HG02973 (cell line): ENCODE measurements around the gene BICC1.
"Not testable (repeated sequence)": the region's sequence is repeated elsewhere in the genome, so short reads cannot be mapped to it uniquely, and the experiment has no call there.

ENCODE experiments used
- ATAC-seq: cut with Tn5 transposase; IDR thresholded peaks from one replicate; pipeline ENCODE4 v1.9.1; 2021; ENCODE audit warnings: moderate library complexity; ENCODE audit not compliant: unreplicated experiment

BICC1 gene

DNA sequence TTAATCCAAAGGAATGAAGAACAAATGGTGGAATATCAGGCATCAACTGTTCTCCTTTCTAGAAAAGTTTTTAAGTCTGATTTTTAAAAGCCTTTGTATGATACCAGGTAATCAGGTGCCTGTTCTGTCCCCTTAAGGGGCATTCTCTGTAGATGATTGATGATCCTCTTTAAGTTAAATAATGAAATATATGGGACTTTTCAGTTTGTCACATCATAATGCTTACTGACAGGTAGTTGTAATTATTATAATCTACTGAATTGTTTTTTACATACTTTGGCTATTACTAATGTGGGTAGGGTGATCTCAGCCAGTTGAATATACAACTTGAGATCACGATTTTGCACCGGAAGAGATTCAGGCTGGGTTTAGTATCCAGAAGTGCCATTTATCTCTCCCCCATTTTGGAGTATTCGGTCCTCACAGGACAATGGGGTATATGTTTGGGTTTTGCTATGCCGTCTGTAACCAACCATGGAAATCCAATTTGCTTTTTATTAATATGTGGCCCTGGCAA is 330.2 kb downstream of the BICC1 start:
- ATAC-seq, result no peak

DNA sequence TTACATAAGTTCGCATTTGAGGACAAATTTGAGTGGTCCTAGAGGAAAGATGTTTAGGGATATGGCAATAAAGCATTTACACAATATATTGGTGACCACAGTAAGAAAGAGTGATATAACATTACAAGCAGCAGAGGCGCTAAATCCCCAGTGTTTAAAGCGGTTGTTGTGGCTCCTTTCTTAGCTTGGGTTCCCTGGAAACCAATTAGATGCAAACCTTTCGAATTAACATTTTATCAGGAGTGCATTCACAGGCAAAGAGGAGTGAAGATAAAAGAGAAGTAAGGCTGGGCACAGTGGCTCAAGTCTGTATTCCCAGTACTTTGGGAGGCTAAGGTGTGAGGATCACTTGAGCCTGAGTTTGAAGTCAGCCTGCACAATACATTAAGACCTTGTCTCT is 331.1 kb downstream of the BICC1 start:
- ATAC-seq, result no peak

DNA sequence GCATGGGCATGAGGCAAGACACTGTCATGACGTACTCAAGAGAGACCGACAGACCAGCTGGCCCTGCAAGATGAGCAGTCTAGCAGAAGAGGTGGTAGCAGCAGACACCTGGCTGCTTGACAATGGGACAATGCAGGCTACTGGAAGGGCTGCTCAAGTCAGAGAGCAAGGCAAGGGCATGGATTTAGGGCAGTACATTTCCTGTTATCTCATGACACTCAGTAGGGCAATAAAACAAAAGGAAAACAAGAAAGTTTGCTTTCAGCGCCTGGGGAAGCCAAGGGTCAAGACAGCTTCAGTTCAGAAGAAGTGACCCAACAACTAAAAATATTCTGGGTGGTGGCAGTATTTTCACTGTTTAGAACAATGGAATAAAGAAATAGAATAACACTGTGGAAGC is 332.0 kb downstream of the BICC1 start:
- no peak for ATAC-seq

DNA sequence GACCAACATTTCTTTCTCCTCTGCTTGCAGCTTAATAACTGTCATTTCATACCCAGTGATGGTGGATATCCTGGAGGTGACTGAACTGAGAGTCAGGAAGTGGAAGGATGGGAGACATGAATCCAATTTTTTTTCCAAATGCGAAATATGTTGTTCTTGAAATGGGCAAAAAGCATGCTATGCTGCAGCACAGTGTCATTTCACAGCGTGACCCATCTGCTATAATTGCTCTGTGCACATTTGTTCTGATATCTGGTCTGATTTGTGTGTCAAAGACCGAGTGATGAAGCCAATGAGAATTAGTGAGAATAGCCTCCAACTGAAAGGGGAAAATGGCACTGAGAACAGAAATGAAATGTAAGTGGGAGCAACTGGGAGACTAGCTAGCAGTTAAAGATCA is 334.2 kb downstream of the BICC1 start:
- no peak for ATAC-seq

DNA sequence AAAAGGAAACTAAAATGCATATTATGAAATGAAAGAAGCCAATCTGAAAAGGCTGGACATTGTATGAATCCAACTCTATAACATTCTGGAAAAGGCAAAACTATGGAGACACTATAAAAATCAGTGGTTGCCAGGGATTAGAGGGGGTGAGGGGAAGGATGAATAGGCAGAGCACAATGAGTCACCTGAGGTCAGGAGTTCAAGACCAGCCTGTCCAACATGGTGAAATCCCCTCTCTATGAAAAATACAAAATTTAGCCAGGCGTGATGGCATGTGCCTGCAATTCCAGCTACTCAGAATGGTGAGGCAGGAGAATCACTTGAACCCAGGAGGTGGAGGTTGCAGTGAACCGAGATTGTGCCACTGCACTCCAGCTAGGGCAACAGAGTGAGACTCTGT is 338.9 kb downstream of the BICC1 start:
- ATAC-seq, result no peak

DNA sequence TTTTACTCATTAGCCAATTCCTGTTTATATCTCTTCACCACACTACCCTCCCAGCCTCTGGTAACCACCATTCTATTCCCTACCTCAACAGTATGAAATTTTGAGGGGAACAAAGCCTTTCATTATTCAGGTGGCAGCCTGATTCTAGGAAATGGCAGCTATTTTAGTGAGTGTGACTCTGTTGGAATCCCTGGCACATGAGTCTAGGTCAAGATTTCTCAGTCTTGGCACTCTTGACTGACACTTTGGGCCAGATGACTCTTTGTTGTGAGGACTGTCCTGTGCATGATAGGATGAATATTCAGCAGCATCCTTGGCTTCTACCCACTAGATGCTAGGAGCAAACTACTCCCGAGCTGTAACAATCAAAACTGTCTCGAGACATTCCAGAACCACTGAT is 341.0 kb downstream of the BICC1 start:
- ATAC-seq, result no peak

DNA sequence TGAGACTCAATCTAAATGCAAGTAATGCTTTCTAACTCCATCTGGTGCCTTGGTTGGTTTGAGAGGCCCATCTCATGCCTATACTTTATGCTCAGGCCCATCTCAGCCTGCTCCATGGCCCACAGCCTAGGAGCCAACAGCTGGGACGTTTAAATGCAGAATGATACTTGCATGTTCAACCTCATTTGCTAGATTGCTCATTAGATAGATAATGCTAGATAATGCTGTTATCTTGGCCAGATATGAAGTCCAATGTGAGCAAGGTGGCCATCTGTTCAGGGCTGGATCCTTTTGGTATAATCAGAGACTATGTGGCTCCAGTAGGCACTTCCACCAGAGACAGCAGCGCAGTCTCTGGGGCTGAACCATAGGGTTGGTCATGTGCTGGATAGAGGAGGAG is 342.1 kb downstream of the BICC1 start:
- no peak for ATAC-seq

DNA sequence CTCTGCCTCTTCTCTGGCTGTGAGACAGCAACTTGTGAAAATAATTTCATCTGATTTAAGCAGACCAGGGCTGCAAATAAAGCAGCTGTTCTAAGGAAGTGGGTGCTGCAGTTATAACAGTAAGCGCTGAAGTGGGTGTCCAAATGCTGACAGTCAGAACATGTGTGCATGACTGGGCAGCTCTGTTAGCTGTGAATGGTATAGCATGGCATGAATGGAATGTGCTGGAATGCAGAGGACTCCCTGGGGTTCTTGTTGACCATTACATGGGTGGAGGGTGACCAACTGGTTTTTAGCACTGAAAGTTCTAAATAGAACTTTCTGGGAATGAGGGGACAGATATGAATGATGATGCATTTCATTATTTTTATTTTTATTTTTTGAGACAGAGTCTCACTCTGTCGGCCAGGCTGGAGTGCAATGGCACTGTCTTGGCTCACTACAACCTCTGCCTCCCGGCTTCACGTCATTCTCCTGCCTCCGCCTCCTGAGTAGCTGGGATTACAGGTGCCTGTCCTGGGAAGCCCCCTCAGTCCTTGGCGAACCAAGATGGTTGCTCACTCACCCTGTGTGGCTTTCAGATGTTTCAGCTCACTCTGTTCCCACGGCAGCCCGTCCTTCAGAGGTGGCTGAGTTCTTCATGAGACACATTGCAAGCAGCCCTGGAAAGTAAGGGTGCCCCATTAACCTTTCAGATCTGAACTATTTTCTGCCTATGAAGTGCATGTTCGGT is 344.0 kb downstream of the BICC1 start:
- ATAC-seq, result no peak

DNA sequence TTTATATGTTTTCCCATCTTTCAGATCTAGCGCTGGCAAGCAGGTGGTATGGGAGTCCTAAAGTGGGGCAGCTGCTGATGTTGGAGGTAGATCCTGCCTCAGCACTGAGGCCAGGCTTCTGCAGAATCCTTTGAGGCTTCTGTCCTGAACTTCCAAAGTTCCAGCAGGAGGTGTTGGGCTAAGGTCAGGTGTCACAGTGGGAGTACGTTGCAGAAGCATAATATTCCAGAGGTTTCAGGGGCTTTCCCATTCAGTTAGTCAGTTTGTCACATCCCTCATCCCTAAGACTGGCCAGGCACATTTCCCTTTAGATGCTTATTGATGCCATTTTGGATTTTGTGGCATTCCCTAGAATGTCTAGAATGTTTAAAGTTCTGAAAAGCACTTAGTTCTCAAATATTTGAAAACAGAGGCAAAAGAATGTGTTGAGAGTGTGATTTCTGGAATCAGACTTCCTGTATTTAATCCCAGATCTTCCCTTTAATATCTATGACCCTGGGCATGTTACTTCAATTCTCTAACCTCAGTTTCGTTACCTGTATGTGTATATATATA is 344.7 kb downstream of the BICC1 start:
- ATAC-seq, result no peak

DNA sequence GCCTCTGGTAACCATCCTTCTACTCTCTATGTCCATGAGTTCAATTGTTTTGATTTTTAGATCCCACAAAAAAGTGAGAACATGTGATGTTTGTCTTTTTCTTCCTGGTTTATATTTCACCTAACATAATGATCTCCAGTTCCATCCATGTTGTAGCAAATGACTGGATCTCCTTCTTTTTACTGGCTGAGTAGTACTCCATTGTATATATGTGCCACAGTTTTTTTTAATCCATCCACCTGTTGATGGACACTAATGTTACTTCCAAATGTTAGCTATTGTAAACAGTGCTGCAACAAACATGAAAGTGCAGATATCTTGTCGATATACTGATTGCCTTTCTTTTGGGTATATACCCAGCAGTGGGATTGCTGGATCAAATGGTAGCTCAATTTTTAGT is 345.5 kb downstream of the BICC1 start:
- ATAC-seq, result not testable (repeated sequence)

DNA sequence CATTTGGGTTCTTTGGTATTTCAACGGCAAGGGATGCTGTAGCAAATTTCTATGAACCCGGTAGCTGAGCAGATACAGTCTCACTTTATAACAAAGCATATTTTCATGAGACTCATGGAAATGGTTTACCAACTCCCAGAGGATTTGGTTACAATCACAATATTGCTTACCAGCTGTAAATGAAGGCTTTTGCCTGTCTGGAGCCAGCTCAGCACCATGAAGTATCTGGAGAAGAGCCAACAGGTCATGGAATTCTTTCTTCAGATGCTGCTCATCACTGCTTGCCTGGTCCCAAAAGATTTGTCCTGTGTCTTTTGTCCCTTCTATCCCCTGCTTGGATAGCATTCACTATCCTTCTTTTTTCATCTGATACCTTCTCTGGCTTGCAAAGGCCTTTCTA is 346.9 kb downstream of the BICC1 start:
- no peak for ATAC-seq

DNA sequence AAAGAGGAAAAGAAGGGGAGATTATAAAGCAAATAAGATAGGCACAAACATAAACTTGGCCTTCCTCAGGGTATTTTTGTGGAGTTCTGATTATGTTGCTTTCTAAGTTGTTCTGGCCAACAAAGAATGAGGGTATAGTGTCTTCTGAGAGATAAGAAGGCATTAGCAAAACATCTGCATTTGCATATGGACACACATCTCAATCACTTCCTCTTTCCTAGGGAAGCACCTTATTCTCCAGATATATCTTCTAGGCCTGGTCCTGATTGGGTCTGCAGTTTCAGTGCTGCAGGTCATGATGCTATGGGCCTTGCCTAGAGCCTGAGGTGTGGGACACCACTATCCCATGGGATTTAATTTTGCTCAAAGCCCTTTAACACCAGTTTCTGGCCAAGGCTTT is 355.0 kb downstream of the BICC1 start:
- no peak for ATAC-seq

DNA sequence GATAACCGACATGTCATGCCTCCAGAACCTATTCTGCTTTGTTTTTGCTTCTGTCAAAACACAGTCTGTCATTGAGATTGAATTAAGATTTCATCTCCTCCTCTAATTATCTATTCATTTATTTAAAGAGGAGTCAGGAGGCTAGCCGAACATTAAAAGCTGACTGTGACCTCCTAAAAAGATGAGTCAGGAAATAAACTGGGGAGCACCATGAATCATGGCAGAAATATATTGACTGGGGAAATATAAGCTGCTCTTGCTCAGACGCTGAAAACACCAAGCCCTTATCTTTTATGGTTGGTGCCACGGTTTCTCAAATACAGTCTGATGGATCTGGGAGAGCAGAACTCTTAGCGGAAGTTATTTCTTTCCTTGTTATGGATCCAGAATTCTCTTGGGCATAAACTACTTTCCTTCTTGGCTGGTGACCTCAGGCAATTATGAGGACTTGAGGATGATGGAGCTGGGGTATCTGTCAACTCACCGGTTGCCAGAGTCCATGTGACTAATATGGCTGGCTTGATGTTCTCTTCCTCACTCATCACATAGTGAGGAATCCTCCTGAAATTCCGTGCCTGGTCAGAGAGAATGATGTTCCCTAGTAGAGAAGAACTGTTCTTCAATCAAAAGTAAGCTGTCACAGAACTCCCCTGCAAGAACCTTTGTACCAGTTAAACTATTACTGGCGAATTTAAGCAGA is 356.2 kb downstream of the BICC1 start:
- ATAC-seq, result no peak

DNA sequence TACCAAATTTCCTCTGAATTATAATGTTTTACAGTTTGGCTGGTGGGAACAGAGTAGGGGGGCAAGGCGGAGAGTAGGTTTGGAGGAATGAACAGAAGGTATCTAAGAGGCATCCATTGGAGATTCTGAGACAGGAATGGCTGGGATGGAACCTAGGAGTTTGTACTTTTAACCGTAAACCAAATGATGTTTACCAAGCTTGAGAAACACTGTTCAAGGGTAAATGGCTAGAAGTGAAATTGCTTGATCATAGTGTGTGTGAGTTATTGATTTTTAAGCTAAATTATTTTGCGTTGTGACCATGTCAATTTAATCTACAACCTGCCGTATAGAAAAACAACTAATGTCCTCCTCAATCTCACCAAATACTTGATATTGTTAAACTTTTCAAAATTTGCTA is 357.4 kb downstream of the BICC1 start:
- no peak for ATAC-seq

DNA sequence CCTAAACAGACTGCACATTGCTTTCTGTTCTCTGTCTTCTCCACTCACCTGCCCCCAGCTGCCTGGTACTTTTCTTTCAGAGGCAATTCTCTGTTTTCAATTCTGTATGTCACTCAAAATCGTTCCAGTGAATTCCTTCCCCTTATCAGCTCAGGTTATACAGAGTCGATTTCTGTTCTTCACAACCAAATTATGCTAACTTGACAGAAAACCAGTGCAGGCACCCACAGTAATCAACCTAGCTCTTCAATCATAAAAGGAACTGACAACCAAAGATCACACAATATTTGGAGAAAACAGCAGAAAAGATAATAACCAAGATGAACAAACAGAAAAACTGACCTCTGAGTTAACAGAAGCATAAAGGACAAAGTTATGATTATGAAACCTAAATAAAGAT is 360.5 kb downstream of the BICC1 start:
- ATAC-seq, result no peak
